ENCODE data around the gene MAPKAP1. TPM values are rescaled to one million over a fixed set of nuclear protein-coding genes. Genes with fewer than 3 reads are reported as not detected.

Gene MAPKAP1
- total RNA-seq, 1 donor from 2014 or later = 56.6 TPM

DNA sequence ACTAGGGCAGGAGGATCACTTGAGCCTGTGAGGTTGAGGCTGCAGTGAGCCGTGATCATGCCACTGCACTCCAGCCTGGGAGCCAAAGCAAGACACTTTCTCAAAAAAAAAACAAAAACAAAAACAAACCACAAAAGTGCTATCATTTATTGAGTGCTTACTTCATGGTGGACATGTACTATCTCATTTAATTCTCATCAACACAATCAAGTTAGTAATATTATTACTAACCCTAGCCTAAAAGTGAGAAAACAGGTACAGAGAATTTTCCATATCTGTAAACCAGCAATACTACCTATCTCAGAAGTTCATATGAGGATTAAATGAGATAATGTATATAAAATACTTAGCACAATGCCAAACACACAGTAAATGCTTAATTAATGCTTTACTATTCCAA lies 85.8 kb downstream of the MAPKAP1 start:
- Mint-ChIP-seq H3K36me3 (peaks cover 11% of the 10 kb centered on the region), H3K9me3 (peaks cover 17% of the 10 kb centered on the region), H3K27ac (no peak overlapping the region), H3K27me3 (ENCODE audit: insufficient read depth, low read depth) (no peaks in the 10 kb centered on the region), H3K4me3 (no peak overlapping the region), H3K4me1 (peaks cover 7% of the 10 kb centered on the region)
- Histone ChIP-seq H3K27ac (no peak overlapping the region), H3K36me3 (no peaks in the 10 kb centered on the region), H2AFZ (replicated peaks) (no peak overlapping the region), H3K27me3 (no peaks in the 10 kb centered on the region), H3F3A (ENCODE audit: low read depth) (peaks cover 9% of the 10 kb centered on the region), H3K79me2 (ENCODE audit: low read depth) (peaks cover 40% of the 10 kb centered on the region), H3K9me3 (ENCODE audit: low read depth) (no peaks in the 10 kb centered on the region), H4K20me1 (ENCODE audit: low read depth) (peaks cover 3% of the 10 kb centered on the region), H3K4me3 (no peak overlapping the region), H3K9ac (no peak overlapping the region), H3K4me2 (no peak overlapping the region), H3K4me1 (peaks cover 16% of the 10 kb centered on the region)
- DNase-seq (ENCODE audit: low spot score) = no peak
- TF ChIP-seq EZH2 (IDR thresholded peaks at IDR 0.05) (no peak), EZH2phosphoT487 (IDR thresholded peaks at IDR 0.05) (no peak)
- TF ChIP-seq, protein P1, sequence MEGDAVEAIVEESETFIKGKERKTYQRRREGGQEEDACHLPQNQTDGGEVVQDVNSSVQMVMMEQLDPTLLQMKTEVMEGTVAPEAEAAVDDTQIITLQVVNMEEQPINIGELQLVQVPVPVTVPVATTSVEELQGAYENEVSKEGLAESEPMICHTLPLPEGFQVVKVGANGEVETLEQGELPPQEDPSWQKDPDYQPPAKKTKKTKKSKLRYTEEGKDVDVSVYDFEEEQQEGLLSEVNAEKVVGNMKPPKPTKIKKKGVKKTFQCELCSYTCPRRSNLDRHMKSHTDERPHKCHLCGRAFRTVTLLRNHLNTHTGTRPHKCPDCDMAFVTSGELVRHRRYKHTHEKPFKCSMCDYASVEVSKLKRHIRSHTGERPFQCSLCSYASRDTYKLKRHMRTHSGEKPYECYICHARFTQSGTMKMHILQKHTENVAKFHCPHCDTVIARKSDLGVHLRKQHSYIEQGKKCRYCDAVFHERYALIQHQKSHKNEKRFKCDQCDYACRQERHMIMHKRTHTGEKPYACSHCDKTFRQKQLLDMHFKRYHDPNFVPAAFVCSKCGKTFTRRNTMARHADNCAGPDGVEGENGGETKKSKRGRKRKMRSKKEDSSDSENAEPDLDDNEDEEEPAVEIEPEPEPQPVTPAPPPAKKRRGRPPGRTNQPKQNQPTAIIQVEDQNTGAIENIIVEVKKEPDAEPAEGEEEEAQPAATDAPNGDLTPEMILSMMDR (IDR thresholded peaks at IDR 0.05) = no peak

DNA sequence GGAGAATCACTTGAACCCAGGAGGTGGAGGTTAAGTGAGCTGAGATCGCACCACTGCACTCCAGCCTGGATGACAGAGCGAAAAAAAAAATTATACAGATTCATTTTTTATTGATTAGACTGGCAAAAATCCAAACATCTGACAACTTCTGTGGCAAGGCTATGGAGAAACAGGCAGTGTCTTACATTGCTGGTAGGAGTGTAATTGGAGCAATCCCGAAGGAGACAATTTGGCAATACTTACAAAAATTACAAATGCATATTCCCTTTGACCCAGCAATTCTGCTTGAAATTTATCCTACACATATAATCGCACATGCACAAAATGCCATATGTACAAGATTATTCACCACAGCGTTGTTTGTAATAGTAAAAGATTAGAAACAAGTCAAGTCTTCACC lies 86.8 kb downstream of the MAPKAP1 start:
- Mint-ChIP-seq H3K36me3 (peaks cover 9% of the 10 kb centered on the region), H3K4me3 (no peak overlapping the region), H3K27me3 (ENCODE audit: insufficient read depth, low read depth) (no peaks in the 10 kb centered on the region), H3K4me1 (peaks cover 4% of the 10 kb centered on the region), H3K9me3 (peaks cover 15% of the 10 kb centered on the region), H3K27ac (no peak overlapping the region)
- no peak for DNase-seq (ENCODE audit: low spot score)
- no peak overlapping the region for H3K27ac ChIP-seq
- no peak overlapping the region for H3K4me2 ChIP-seq
- H3K9ac ChIP-seq = no peak overlapping the region
- H3K79me2 ChIP-seq (ENCODE audit: low read depth) = peaks cover 47% of the 10 kb centered on the region
- H3K4me1 ChIP-seq = peaks cover 10% of the 10 kb centered on the region
- H3K27me3 ChIP-seq = no peaks in the 10 kb centered on the region
- peaks cover 3% of the 10 kb centered on the region for H4K20me1 ChIP-seq (ENCODE audit: low read depth)
- H3K9me3 ChIP-seq (ENCODE audit: low read depth) = no peaks in the 10 kb centered on the region
- TF ChIP-seq EZH2 (IDR thresholded peaks at IDR 0.05) (no peak), EZH2phosphoT487 (IDR thresholded peaks at IDR 0.05) (no peak)
- TF ChIP-seq, protein P1 (IDR thresholded peaks at IDR 0.05) = no peak
- H2AFZ ChIP-seq (replicated peaks) = no peak overlapping the region
- H3K4me3 ChIP-seq = no peak overlapping the region
- H3F3A ChIP-seq (ENCODE audit: low read depth) = peaks cover 1% of the 10 kb centered on the region
- no peaks in the 10 kb centered on the region for H3K36me3 ChIP-seq

- no peak overlapping the region for H3K27ac ChIP-seq
- H4K20me1 ChIP-seq (ENCODE audit: low read depth) = peaks cover 3% of the 10 kb centered on the region
- no peaks in the 10 kb centered on the region for H3F3A ChIP-seq (ENCODE audit: low read depth)
- peaks cover 10% of the 10 kb centered on the region for H3K4me1 ChIP-seq
- H3K9ac ChIP-seq = no peak overlapping the region
- no peak overlapping the region for H3K4me3 ChIP-seq
- Mint-ChIP-seq H3K27me3 (ENCODE audit: insufficient read depth, low read depth) (peaks cover 2% of the 10 kb centered on the region), H3K36me3 (peaks cover 13% of the 10 kb centered on the region), H3K27ac (no peak overlapping the region), H3K4me3 (no peak overlapping the region), H3K4me1 (peaks cover 4% of the 10 kb centered on the region), H3K9me3 (peaks cover 14% of the 10 kb centered on the region)
- H3K4me2 ChIP-seq = peak overlapping the region; percentile 45
- H2AFZ ChIP-seq (replicated peaks) = no peak overlapping the region
- peaks cover 59% of the 10 kb centered on the region for H3K79me2 ChIP-seq (ENCODE audit: low read depth)
- H3K9me3 ChIP-seq (ENCODE audit: low read depth) = no peaks in the 10 kb centered on the region
- DNase-seq (ENCODE audit: low spot score) = no peak
- TF ChIP-seq EZH2 (IDR thresholded peaks at IDR 0.05) = no peak
- TF ChIP-seq, protein P1 (IDR thresholded peaks at IDR 0.05) = no peak
- H3K27me3 ChIP-seq = no peaks in the 10 kb centered on the region
- no peaks in the 10 kb centered on the region for H3K36me3 ChIP-seq
These were observed 89.9 kb downstream of the MAPKAP1 start for GRCh38 chr9:125617087-125617486.
